Loucy (cell line): ENCODE results near the gene MTNR1B.

ENCODE experiments used
- H2AFZ ChIP-seq: fragments of 200-600 bp; sonication (generic); 2 replicates; pipeline ENCODE4 v1.6.0; 2016; ENCODE audit warnings: antibody characterized with exemption, mild to moderate bottlenecking, low read length, moderate library complexity
- H3F3A ChIP-seq: fragments of 200-600 bp; 2 replicates; pipeline ENCODE4 v1.6.0; 2016; ENCODE audit warnings: antibody characterized with exemption, low read depth, mild to moderate bottlenecking
- H3K27me3 ChIP-seq: fragments of 200-600 bp; sonication (generic); 2 replicates; pipeline ENCODE4 v1.6.1; 2014; ENCODE audit warnings: low read length, mild to moderate bottlenecking; ENCODE audit not compliant: insufficient read depth, poor library complexity, severe bottlenecking
- H3K36me3 ChIP-seq: fragments of 200-600 bp; sonication (generic); 2 replicates; pipeline ENCODE4 v1.6.1; 2016; ENCODE audit warnings: low read length; ENCODE audit not compliant: insufficient read depth
- H3K4me1 ChIP-seq: fragments of 200-600 bp; sonication (generic); 2 replicates; pipeline ENCODE4 v1.5.1; 2014; ENCODE audit warnings: low read length, mild to moderate bottlenecking; ENCODE audit not compliant: insufficient read depth, poor library complexity, severe bottlenecking
- H3K4me2 ChIP-seq: fragments of 200-600 bp; sonication (generic); 2 replicates; pipeline ENCODE4 v1.6.0; 2014; ENCODE audit warnings: antibody characterized with exemption, low read length, low read depth, mild to moderate bottlenecking; ENCODE audit not compliant: poor library complexity, severe bottlenecking
- H3K4me3 ChIP-seq: fragments of 200-600 bp; sonication (generic); 2 replicates; pipeline ENCODE4 v1.5.1; 2014; ENCODE audit warnings: low read length, mild to moderate bottlenecking, mixed read lengths; ENCODE audit not compliant: poor library complexity, severe bottlenecking
- H3K79me2 ChIP-seq: fragments of 200-600 bp; sonication (generic); 2 replicates; pipeline ENCODE4 v1.6.1; 2014; ENCODE audit warnings: low read length; ENCODE audit not compliant: insufficient read depth
- H3K9ac ChIP-seq: fragments of 200-600 bp; sonication (generic); 2 replicates; pipeline ENCODE4 v1.6.0; 2014; ENCODE audit warnings: mild to moderate bottlenecking, low read depth, low read length, moderate library complexity; ENCODE audit not compliant: poor library complexity, severe bottlenecking
- H3K9me2 ChIP-seq: fragments of 200-600 bp; sonication (generic); replicated peaks from 2 replicates; pipeline ENCODE4 v1.6.1; 2016; ENCODE audit warnings: low read depth, low read length, mixed read lengths
- H3K9me3 ChIP-seq: fragments of 200-600 bp; sonication (generic); 2 replicates; pipeline ENCODE4 v1.6.1; 2014; ENCODE audit warnings: mild to moderate bottlenecking, antibody characterized with exemption, low read length, low read depth; ENCODE audit not compliant: insufficient read depth
- H4K20me1 ChIP-seq: fragments of 200-600 bp; sonication (generic); 2 replicates; pipeline ENCODE4 v1.6.0; 2014; ENCODE audit warnings: antibody characterized with exemption, low read length, mild to moderate bottlenecking; ENCODE audit not compliant: insufficient read depth, poor library complexity, severe bottlenecking
- EZH2phosphoT487 ChIP-seq: fragments of 200-600 bp; IDR thresholded peaks from 2 replicates; pipeline ENCODE4 v1.6.1; 2018; ENCODE audit warnings: antibody characterized with exemption, mild to moderate bottlenecking, moderate library complexity, borderline replicate concordance
- TF ChIP-seq, protein P1 (sequence below): fragments of 200-600 bp; sonication (generic); conservative IDR thresholded peaks from 2 replicates; pipeline ENCODE4 v1.5.1; 2014; ENCODE audit warnings: mild to moderate bottlenecking, antibody characterized with exemption, low read length

Gene MTNR1B

GRCh38 chr11:92969634-92970347 lies at the start of gene MTNR1B:
Gene MTNR1B, plus strand, starts transcription at chr11:92969651. Its CDS starts 75 bp downstream, at chr11:92969726.
- no peaks in the 10 kb centered on the region for H3F3A ChIP-seq
- no peak within 1 kb of the TSS for H2AFZ ChIP-seq
- no peak within 1 kb of the TSS for H3K4me2 ChIP-seq
- TF ChIP-seq, protein P1, sequence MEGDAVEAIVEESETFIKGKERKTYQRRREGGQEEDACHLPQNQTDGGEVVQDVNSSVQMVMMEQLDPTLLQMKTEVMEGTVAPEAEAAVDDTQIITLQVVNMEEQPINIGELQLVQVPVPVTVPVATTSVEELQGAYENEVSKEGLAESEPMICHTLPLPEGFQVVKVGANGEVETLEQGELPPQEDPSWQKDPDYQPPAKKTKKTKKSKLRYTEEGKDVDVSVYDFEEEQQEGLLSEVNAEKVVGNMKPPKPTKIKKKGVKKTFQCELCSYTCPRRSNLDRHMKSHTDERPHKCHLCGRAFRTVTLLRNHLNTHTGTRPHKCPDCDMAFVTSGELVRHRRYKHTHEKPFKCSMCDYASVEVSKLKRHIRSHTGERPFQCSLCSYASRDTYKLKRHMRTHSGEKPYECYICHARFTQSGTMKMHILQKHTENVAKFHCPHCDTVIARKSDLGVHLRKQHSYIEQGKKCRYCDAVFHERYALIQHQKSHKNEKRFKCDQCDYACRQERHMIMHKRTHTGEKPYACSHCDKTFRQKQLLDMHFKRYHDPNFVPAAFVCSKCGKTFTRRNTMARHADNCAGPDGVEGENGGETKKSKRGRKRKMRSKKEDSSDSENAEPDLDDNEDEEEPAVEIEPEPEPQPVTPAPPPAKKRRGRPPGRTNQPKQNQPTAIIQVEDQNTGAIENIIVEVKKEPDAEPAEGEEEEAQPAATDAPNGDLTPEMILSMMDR = no peak
- TF ChIP-seq EZH2phosphoT487 = no peak
- H3K9me2 ChIP-seq = no peaks in the 10 kb centered on the region
- no peaks in the 10 kb centered on the region for H3K9me3 ChIP-seq
- H3K27me3 ChIP-seq = no peaks in the 10 kb centered on the region
- no peaks in the 10 kb centered on the region for H4K20me1 ChIP-seq
- no peaks in the 10 kb centered on the region for H3K4me1 ChIP-seq
- H3K9ac ChIP-seq = no peak within 1 kb of the TSS
- no peak within 1 kb of the TSS for H3K4me3 ChIP-seq
- no peaks in the 10 kb centered on the region for H3K79me2 ChIP-seq
- H3K36me3 ChIP-seq = no peaks in the 10 kb centered on the region

DNA sequence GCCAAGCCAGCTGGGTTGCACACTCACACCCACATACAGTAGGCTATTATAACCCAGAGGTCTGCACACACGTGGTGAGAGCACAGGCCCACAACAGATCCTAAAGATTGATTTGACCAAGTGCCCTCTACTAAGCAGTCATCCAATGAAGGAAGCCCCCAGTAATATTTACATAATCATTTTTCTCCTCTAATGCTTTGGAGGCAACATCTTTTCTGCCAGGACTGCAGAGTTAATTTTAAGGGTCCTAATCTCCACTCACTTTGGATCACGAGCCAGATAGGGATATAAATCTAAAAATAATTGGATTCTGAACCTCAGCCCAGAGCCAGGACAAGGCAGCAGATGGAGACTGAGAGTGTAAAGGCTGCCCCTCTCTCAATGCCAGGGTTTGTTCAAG lies 49.1 kb upstream of the MTNR1B start:
- Histone ChIP-seq H3K79me2 (no peaks in the 10 kb centered on the region), H3K9ac (no peak overlapping the region), H3K4me1 (no peaks in the 10 kb centered on the region), H3K4me3 (no peak overlapping the region), H3F3A (no peaks in the 10 kb centered on the region), H3K27me3 (no peaks in the 10 kb centered on the region), H4K20me1 (no peaks in the 10 kb centered on the region), H3K4me2 (no peak overlapping the region), H2AFZ (no peak overlapping the region), H3K36me3 (no peaks in the 10 kb centered on the region), H3K9me3 (peaks cover 3% of the 10 kb centered on the region; the same call in 1 of the 2 replicates), H3K9me2 (no peaks in the 10 kb centered on the region)
- TF ChIP-seq, protein P1 = no peak
- TF ChIP-seq EZH2phosphoT487 = no peak

GRCh38 chr11:92922731-92923130 lies 46.7 kb upstream of the MTNR1B start:
- Histone ChIP-seq H3K27me3 (no peaks in the 10 kb centered on the region), H3K9me3 (peaks cover 4% of the 10 kb centered on the region; the same call in 1 of the 2 replicates), H3K4me1 (no peaks in the 10 kb centered on the region), H3K36me3 (no peaks in the 10 kb centered on the region), H3K4me2 (no peak overlapping the region), H3K4me3 (no peak overlapping the region), H2AFZ (no peak overlapping the region), H3K79me2 (no peaks in the 10 kb centered on the region), H3K9ac (no peak overlapping the region), H4K20me1 (no peaks in the 10 kb centered on the region), H3F3A (no peaks in the 10 kb centered on the region), H3K9me2 (no peaks in the 10 kb centered on the region)
- TF ChIP-seq, protein P1 = no peak
- no peak for TF ChIP-seq EZH2phosphoT487
